Measurements from ENCODE around the gene ZNF385A.
"Not testable (repeated sequence)": the region's sequence is repeated elsewhere in the genome, so short reads cannot be mapped to it uniquely, and the experiment has no call there.

Gene ZNF385A

DNA sequence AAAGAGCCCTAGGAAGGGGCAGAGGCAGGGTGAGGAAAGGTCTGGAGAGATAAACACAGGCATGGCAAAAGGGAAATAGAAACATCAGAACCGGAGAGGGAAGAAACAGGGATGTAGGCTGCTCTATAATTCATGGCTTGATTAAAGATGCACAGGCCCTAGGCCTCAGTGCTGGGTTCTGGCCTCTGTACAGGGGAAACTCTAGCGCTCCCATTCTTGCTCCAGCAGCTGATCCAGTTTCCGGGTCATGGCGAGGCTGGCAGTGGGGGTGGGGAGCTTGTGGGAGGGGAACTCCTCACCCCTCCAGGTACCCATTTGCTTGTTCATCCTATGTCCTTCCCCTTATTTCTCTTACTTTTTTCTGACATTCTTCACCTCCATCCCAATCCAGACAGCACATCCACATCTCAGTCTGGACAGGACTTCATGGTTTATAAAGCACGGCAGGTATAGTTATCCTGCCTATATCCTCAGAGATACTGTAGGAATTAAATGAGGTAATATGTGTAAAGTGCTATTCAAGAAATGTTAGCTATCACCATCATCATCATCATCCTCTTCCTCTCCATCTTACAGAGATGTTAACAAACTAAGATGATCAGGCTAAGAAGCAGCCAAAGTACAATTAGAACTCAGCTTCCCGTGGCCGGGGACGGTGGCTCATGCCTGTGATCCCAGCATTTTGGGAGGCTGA is 12.3 kb downstream of the ZNF385A start:
- no peak for DNase-seq

DNA sequence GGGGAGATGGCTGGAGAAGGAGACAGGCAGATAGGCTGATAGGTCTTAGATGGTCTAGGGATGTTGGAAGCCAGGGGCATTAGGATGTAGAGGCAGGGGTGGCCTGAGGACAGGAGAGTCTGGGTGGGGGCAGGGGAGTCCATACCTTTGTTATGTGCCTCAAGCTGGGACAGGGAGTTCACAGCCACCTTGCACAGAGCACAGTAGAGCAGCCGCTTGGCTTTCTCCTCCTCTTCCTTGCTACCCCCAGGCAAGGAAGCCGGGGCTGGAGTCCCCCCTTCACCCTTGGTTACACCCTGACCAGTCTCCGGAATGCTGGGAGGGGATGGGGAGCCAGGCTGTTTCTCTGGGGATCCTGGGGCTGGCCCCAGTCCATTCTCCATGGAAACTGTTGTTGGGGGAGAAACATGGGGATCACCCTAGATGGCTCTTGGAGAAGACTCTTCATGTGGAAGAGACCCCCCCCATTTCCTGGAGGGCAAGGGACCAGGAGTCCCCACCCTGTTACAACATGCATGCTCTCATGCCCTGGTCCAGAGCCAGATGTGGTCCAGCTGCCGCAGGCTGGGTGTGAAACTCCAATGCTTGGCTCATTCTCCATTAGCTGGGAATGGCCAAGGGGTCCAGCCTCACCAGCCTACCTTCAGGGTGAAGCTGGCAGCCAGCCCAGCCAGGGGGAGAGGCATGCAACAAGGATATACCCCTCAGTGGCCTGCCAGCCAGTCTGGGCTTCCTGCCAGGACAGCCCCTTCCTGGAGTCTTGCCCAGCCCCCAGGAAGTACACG is 13.0 kb downstream of the ZNF385A start:
- no peak for DNase-seq

DNA sequence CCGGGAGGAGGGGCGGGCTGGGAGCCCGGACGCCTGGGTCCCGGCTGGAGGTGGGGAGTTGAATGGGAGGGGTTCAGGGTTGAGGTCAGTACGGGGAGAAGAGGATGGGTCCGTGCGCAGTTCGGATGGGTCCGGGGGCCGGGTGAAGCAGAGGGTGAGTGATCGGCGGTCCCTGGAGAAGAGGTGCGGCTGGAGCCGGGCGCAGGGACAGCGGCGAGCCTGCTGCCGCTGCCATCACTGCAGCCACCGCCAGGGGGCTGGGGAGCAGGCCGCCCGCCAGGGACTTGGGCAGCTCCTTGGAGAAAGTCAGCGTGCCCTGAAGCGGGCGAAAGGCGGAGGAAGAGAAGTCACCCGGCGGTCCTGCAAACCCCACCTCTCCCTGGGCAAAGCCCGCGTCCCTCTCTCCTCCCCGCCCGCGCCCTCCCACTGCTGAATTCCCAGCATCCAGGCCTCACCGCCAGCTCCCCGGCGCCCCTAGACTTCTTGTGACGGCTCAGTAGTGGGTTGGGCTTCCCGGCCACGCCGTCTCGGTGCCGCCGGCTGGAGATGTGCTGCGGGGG is 14.3 kb downstream of the ZNF385A start:
- no peak for DNase-seq

DNA sequence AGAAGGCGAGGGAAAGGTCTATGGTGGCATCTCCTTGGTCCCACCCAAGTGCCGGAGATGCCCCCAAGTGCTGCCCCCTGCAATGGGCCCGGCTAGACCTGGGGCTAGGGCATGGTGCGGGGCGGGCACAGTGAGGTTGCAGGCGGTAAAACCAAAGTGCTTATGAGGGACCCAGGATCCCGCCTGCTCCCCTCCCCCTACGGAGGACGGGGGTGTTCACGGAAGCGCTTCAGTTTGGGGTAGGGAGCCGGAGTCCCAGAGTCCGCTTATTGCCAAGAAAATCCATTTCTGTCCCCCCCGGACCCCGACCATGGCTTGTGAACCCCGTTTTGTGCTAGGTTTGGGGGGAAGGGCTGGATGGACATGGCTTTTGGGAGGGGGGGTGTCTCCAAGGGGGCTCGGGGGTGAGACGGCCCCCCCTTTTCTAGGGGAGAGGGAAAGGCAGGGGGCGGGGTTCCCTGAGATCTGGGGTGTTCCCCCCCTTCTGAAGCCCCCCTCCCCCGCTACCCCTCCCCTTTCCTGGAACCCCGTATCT is 14.9 kb downstream of the ZNF385A start:
- no peak for DNase-seq

DNA sequence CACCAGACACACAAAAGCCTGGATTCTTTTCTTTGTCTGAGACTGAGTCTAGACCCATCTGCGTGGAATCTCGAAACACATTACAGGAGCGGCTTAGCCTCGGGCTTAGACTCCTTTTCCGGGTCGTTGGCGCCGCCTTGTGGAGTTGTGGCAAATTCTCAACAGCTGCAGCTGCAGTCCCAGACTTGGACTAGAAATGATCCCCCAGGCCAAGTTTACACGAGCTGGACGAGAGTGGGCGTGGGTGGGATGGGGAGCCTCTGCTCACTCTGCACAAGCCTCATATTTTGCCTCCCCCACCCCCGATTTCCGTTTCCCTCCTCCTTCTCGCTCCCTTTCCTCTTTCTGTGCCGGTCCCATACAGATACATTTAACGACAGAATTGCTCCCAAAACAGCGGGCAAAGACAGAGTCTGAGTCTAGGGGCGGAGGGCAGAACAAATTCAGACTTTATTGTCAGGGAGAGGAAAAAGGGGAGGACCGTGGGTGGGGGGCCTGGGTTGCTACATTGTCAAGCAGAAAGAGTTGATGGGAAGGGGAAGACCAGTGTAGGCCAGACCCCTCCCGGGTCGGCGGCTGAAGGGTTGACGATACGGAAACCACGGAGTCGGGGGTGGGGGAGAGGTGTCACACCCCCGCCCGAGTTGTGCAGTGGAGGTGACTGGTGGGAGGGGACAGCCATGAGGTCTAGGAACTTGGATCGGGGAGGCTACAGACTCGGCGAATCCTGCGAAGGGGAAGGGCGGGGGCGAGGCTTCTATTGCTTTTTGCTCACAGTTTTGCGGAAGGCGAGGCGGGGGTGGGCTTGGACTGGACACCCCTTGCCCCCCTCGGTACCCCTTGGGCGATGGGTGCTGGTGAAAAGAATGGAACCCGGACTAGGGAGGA is 15.6 kb downstream of the ZNF385A start:
- DNase-seq, result peak; percentile 89 to 93

DNA sequence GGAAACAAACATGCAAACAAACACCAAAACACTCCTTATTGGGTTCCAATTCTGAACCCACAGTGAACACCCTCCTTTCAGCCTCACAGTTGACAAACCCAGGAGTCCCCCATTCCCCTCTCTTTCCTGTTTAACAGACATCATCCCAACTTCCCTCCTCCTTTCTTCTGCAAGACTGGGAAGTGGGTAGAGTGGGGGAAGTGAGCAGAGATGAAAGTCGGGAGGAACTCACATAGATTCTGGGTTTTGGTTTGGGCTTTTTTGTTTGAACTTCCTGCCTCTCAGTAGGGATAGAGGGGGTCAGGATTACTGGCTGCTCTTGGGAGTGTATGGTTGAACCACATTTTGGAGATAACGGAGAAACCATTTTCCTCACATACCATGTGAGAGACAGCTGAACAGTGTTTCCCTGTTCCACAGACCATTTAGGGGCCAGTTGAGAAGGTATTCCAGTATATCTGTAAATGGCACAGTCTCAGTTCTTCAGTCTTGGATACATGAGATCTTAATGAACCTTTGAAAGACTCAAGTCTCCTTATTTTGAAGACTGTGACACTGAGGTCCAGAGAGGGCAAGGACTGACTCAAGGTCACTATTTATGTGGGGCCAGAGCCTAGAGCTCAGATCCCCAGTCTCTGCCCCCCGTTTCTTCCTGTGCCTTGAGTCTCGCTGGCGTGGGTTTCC is 16.4 kb downstream of the ZNF385A start:
- no peak for DNase-seq

DNA sequence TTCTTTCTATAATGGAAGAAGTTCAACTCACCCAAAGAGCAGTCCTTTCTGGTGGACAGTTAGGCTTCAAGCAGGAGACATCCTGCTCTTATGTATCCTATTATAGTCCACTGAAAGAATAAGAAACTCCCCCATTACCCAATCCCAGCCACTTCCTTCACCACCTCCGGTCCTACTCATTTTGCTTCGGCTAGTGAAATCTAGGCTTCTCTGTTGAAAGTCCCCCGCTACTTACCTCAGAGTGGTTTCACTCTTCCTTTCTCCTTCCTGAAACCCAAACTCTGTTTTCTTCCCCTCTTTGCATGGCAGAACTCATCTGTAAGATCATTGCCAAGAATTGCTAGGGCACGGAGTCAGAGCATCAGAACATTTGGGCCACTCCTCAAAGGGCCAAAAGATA is 20.1 kb downstream of the ZNF385A start, which contains the start of gene GPR84:
GPR84 (minus strand) TSS at position 74 of the 400 bp plus-strand sequence. CDS start 635 bp downstream, outside the sequence.
- DNase-seq, result no peak

DNA sequence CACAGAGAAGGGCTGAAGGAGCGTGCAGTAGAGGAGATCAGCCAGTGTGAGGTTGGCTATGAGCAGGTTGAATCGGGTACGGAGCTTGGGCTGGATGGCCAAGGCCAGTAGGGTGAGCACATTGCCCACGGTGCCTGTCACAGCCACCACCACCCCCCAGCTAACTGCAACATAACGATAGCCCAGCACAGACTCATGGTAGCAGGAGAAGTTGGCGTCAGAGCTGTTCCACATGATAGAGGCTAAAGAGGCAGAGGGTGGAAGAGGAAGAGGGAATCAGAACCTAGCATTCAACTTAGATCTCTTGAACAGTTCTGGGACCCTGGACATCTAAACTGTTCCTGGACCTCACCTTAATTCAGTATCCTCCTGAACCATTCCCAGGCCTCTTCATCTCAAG is 20.9 kb downstream of the ZNF385A start:
- no peak for DNase-seq

DNA sequence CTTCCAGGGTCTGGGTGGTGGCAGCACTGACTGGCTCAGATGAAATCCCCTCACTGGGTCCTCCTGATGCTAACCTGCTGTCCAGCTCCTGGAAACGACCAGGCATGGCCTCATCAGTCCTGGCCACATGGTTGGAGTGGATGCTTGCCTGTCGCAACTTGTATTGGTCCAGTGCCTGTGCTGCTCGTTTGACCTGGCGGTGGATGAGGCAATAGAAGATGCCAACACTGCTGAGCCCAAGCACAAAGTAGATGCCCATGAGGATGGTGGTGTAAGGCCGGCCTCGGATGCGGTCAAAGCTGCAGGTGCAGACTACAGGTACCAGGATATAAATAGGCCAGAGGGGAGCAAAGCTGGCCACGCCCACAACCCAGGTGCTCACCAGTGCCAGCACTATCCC is 21.5 kb downstream of the ZNF385A start:
- no peak for DNase-seq

DNA sequence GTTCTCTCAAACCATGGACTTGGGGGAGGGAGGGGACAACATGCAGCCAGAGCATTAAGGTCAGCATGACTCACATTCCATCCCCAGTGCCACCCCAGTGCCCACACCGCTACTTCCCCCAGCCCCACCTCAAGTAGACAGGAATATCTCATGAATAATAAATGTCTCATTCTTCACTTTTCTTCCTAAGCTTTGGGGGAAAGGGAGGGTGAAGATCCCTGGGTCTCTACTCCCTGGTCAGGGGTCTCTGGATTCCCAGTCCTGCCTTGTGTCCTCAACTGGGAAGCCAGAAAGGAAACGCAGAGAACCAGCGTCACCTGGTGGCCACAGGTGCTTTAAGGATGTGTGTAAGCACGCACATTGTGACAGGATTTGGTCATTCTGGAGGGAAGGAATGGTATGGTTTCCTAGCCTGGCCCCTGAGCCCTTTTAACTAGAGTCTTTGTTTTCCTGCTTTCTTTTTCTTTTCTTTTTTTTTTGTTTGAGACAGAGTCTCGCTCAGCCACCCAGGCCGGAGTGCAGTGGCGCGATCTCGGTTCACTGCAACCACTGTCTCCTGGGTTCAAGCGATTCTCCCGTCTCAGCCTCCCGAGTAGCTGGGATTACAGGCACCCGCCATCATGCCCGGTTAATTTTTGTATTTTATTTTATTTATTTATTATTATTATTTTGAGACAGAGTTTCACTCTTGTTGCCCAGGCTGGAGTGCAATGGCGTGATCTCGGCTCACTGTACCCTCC is 23.6 kb downstream of the ZNF385A start:
- peak; percentile 53 to 57 for DNase-seq

DNA sequence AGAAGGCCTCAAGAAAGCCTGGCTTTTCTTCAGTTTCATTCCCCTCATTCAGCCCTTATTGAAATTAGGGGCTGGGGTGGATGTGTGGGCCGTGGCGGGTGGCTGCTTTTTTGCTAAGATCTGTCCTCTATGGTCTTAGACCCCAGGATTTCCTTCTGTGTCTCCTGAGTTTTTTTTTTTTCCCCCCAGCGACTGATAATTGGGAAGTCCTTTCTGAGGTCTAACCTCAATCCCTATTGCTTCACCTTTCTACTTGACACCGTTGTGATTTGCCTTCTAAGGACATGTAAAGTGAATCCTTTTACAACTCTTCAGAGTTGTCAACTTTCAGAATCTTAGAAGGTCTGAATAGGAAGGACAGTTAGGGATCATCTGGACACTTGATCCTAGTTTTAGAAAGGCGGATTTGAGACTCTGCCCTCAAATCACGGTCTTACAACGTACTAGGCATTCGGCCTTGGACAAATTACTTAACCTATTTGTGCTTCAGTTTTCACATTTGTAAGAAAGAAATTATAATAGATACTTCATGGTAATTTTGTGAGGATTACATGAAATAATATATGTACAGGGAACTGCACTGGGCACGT is 24.7 kb downstream of the ZNF385A start:
- DNase-seq, result no peak

DNA sequence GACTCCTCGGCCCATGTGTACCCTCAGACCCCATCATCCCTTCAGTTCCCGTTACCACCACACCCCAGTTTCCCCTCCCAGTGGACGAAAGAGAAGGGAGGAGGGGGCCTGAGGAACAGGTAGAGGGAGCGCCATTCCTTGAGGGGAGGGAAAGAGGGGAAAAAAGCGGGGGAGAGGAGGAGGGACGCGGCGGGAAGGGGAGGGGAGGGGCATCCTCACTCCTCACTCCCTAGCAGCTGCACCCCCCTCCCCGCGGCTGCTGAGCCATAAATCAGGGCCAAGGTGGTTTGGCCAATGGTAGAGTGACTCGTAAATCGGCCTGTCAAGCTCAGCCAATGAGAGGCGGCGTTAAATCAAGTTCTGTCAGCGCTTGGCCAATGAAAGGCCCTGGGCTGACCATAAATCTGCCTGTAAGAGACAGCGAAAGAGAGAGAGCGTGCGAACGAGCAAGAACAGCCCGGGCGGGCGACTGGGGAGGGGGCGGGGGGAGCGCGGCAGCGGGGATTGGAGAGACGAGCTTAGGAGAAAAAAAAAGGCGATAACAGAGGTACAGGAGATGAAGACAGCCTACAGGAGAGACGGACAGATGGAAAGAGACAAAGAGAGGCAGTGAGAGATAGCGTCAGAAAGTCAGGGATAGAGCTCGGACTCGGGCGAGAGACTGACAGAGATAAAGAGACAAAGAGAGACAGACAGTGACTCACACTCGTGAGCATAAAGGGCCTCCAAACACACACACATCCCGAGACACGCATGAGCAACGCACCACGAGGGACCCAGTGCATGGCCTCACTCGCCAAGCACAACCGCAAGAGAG is 25.4 kb downstream of the ZNF385A start:
- peak; percentile 89 to 92 for DNase-seq

DNA sequence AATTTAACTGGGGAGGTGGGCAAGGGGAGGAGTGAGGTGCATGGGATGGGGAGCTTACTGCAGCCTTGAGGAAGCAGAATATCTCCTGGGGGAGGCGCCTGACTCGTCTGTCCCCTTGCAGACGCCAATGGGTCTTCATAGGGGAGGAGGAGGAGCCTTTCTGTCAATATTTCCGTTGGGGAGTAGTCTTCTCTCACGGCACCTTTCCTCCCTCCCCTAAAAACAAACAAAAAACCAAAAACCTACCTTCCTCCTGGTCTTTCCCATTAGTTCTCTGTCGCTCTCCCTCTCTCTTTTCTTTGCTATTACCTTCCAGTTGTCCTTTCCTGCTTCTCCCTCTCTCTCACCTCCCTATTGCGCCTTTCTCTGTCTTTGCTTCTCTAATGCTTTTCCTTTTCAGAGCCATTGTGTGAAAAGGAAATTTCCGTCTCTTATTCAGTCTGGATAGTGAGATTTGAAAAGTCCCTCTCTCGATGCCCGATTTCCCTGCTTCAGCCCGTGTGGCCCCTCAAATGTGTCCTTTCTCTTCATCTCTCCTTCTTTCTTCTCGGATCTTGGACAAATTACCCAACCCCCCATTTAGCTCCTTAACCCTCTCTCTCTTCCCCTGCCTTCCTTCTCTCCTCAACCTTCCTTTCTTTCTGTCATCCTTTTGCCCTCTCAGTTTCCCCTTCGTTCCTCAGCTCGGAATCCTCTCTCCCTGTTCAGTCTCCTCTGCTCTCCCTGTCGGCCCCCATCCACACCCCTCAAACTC is 26.2 kb downstream of the ZNF385A start:
- DNase-seq, result peak; percentile 43 to 51

DNA sequence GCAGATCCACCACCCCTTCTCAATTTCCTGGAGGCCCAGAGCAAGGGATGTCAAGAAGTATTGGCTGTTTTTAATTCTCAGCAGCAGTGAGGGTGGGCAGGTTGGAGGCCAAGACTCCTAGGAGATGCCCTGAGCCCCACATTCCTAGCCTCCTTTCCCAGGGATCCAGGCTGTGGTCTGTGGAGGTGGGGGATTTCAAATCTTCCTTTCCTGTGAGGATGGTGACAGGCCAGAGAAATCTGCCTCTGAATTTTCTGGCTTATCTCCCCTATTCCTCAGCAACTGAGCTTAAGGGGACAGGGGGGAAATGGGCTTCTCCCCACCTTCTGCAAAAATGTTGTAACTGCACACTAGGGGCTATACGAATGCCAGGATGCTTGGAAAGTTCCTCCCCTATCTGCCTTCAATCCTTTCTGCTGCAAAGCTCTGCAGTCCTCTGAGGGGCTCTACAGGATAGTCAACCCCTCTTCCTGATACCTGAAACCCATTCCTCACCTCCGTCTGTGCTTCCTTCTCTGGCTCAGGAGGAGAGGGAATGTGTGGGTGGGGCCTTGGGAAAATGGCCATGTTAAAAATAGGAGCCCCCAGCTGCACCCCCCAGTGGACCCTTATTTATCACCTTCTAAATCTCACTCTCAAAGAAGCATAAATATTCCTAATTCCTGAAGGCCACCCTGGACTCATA is 26.9 kb downstream of the ZNF385A start:
- no peak for DNase-seq

DNA sequence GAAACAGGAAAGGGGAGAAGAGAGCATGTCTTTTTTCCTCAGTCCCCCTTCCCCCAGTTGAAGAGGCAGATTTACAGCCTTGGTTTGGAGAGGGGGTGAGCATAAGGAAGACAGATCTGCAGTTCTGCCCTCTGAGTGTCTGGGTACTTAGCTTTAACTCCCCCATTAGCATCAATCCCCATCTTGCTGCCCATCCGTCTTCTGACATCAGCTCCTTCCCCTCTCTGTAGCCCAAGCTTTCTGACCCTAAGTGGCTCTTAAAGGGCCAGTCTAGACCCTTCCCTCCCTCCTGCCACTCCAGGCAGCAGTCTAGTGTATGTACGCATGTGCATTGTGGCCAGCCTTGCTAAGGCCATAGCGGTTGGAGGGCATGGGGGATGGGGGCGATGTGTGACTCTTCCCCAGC is 27.6 kb downstream of the ZNF385A start:
- DNase-seq, result no peak

DNA sequence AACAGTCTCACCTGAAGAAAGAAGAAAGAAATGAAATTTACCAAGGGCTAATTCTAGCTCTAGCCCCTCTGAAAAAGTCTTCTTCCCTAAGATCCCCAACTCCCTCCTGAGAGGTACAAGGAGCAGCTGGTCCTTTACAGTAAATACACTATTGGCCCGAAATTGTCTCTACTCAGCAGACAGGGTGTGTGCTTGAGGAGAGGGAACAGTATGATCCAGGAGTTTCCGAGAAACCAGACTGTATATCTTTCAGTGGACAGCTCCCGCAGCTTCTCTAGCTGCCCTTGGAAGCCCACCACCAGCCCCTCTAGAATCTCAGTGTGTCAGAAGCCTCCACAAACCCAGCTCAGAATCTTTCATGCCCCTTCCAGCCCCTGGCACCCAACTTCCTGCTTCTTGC is 28.3 kb downstream of the ZNF385A start:
- no peak for DNase-seq

DNA sequence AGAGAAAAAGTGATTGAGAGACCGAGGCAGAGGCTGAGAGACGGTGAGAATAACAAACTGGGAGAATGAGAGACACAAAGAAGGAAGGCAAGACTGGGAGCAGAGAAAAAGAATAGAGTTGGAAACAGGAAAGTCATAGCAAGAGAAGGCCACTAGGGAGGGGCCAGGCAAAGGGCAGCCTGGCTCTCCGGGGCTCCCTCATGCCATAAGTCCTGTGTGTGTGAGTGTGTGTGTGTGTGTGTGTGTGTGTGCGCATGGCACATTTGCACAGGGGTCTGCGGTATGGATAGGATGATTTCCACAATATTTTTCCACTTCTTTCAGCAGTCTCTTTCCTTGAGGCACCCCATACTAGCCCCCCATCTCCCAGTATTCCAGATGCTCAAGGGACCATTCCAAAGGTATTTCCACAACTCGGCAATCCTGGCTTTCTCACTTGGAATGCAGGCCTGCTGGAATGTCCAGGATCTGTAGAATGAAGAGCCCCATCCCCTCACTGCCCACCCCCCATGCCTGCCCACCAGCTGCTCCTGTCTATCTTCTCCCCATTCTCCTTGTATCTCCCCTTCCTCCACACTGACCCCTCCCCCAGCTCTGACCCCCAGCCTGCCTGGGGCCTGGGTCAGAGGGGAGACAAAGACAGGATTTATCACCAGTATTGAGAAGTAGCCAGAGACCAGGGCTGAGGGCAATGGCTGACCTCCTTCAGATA is 29.3 kb downstream of the ZNF385A start:
- DNase-seq, result no peak

DNA sequence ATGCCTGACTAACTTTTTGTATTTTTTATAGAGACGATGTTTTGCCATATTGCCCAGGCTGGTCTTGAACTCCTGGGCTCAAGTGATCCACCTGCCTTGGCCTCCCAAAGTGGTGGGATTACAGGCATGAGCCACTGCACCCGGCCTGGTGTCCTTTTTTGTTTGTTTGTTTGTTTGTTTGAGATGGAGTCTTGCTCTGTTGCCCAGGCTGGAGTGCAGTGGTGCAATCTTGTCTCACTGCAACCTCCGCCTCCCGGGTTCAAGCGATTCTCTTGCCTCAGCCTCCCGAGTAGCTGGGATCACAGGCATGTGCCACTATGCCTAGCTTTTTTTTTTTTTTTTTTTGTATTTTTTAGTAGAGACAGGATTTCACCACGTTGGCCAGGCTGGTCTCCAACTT is 30.3 kb downstream of the ZNF385A start:
- DNase-seq, result not testable (repeated sequence)

Data from activated CD4-positive, alpha-beta T cell treated with anti-CD3 and anti-CD28 coated beads, Interleukin-2, amount 50 U/mL, for 4 hours (primary cell).